Common myeloid progenitor, CD34-positive (primary cell): ENCODE measurements around the gene LGI4.

ENCODE experiments used
- CTCF ChIA-PET: fragments of 350-600 bp; sonication (Branson Sonifier 250); formaldehyde crosslinking; loops from one replicate; lab custom pipeline; 2021; ENCODE audit warnings: antibody characterized with exemption; lab: Charles Lee
- POLR2A ChIA-PET: fragments of 350-600 bp; sonication (Branson Sonifier 250); formaldehyde crosslinking; loops from one replicate; lab custom pipeline; 2021; ENCODE audit warnings: antibody characterized with exemption; lab: Charles Lee
- DNase-seq, 3 donors: peaks; one replicate each; pipeline versions ENCODE4 v3.0.0 to v3.0.0-alpha.2; 2013
- H3K27ac ChIP-seq, 2 experiments: 1 replicate in 1 of 2; 2 replicates in 1 of 2; pipeline ENCODE4 v1.7.0; 2013; ENCODE audit warnings: inconsistent platforms in 2 of 2, low read length in 2 of 2, mild to moderate bottlenecking in 2 of 2, low read depth in 1 of 2, moderate library complexity in 1 of 2; ENCODE audit not compliant: severe bottlenecking in 2 of 2, insufficient read depth in 1 of 2, poor library complexity in 1 of 2
- H3K27me3 ChIP-seq, 5 experiments: replicated peaks in 2 of 5; 1 replicate in 3 of 5; 2 replicates in 2 of 5; pipeline versions ENCODE4 v1.6.1 to v1.7.0; 2013; ENCODE audit warnings: low read length in 4 of 5, mild to moderate bottlenecking in 2 of 5, moderate library complexity in 2 of 5, inconsistent platforms in 1 of 5; ENCODE audit not compliant: insufficient read depth in 5 of 5, control insufficient read depth in 4 of 5
- H3K36me3 ChIP-seq, 4 experiments: 1 replicate in 2 of 4; 2 replicates in 2 of 4; pipeline versions ENCODE4 v1.6.1 to v1.7.0; 2013; ENCODE audit warnings: low read length in 3 of 4, control low read depth in 1 of 4, mild to moderate bottlenecking in 1 of 4; ENCODE audit not compliant: control insufficient read depth in 4 of 4, insufficient read depth in 4 of 4
- H3K4me1 ChIP-seq, 4 experiments: 1 replicate in 3 of 4; 2 replicates in 1 of 4; pipeline versions ENCODE4 v1.6.1 to v1.7.1; 2013; ENCODE audit warnings: low read length in 3 of 4, mild to moderate bottlenecking in 3 of 4, control low read depth in 1 of 4, inconsistent platforms in 1 of 4, moderate library complexity in 1 of 4; ENCODE audit not compliant: control insufficient read depth in 4 of 4, insufficient read depth in 4 of 4; ENCODE audit errors: control extremely low read depth in 1 of 4
- H3K4me3 ChIP-seq, 7 experiments: 1 replicate in 4 of 7; 2 replicates in 3 of 7; pipeline versions ENCODE4 v1.5.1 to v1.7.0; 2013; ENCODE audit warnings: mild to moderate bottlenecking in 7 of 7, low read length in 6 of 7, moderate library complexity in 6 of 7, inconsistent platforms in 2 of 7, low read depth in 2 of 7, control low read depth in 1 of 7; ENCODE audit not compliant: insufficient read depth in 4 of 7, control insufficient read depth in 1 of 7; ENCODE audit errors: extremely low read depth in 1 of 7
- H3K9me3 ChIP-seq, 5 experiments: 1 replicate in 4 of 5; 2 replicates in 1 of 5; pipeline versions ENCODE4 v1.6.1 to v1.7.1; 2013; ENCODE audit warnings: low read length in 4 of 5, mild to moderate bottlenecking in 2 of 5, inconsistent platforms in 1 of 5, low read depth in 1 of 5, moderate library complexity in 1 of 5; ENCODE audit not compliant: control insufficient read depth in 4 of 5, insufficient read depth in 2 of 5; ENCODE audit errors: control extremely low read depth in 1 of 5
- WGBS: methylation state at CpG from one replicate; pipeline ENCODE4 v1.1.5; 2013; ENCODE audit not compliant: insufficient coverage; 5-methylcytosine and 5-hydroxymethylcytosine counted together

LGI4 gene

DNA sequence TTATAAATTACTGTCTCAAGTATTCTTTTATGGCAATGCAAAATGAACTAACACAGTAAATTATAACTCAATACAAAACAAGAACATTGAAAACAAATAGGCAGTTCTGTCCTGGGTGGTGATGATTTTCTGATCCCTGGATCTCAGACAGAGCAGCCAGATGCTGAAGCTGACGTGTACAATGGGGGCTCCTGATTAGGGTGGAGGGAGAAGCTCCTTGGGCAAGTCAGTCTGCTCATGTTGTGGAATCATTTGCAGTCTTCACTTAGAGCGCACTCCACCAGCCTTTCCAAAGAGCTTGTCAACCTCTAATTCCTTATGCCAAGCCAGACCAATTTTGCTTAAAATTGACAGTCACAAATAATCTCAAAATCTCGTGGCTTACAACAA is 41.3 kb upstream of the LGI4 start:
- DNase-seq, result no peak
- H3K27me3 ChIP-seq, result no peaks in the 10 kb centered on the region
- H3K4me1 ChIP-seq, result peaks cover 0 to 20% (median 18%) of the 10 kb centered on the region in 4 experiments
- peaks cover 0 to 6% (median 0%) of the 10 kb centered on the region in 5 experiments for H3K9me3 ChIP-seq
- POLR2A ChIA-PET, result no interaction called here
- H3K36me3 ChIP-seq, result peaks cover 2 to 11% (median 5%) of the 10 kb centered on the region in 4 experiments
- no peak overlapping the region for H3K4me3 ChIP-seq
- WGBS, result 97% methylated on average over 3 of the region's 3 CpGs
- CTCF ChIA-PET, result interaction anchor here (1.3 kb wide), 1 partner anchor 15 kb away, joined by 3 read pairs; no protein-coding TSS in a partner anchor
- no peak overlapping the region for H3K27ac ChIP-seq

- 94% methylated on average over 3 of the region's 6 CpGs for WGBS
- Histone ChIP-seq H3K9me3 (peaks cover 0 to 6% (median 0%) of the 10 kb centered on the region in 5 experiments), H3K4me1 (peaks cover 0 to 33% (median 15%) of the 10 kb centered on the region in 4 experiments), H3K27me3 (no peaks in the 10 kb centered on the region), H3K36me3 (peaks cover 2 to 26% (median 17%) of the 10 kb centered on the region in 4 experiments), H3K4me3 (no peak overlapping the region), H3K27ac (no peak overlapping the region)
- no peak for DNase-seq
- CTCF ChIA-PET, result interaction anchor here (1.6 kb wide), 1 partner anchor 29 kb away, joined by 3 read pairs; no protein-coding TSS in a partner anchor
- POLR2A ChIA-PET, result no interaction called here
Observed at GRCh38 chr19:35174226-35174625, 39.4 kb upstream of the LGI4 start.

DNA sequence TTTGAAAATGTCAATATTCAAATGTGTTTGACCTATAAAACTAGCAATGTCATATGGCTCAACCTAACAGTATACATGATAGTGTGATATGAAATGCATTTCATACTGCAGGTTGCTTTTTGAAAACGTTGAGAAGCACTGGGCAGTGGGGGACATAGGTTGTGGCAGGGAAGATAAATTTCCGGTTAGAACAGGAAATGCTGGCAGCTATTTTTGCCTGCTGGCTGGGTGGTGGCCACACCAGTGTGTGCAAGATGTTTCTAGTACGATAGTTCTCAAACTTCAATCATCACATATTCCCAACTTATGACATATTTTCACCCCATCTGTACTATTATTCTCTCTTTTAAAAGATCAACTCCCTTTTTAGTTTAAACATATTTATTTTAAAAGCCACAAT is 36.9 kb upstream of the LGI4 start:
- POLR2A ChIA-PET, result interaction anchor here (1.2 kb wide), 1 partner anchor 35 kb away, joined by 5 read pairs; no protein-coding TSS in a partner anchor
- peaks cover 0 to 6% (median 0%) of the 10 kb centered on the region in 5 experiments for H3K9me3 ChIP-seq
- no peaks in the 10 kb centered on the region for H3K27me3 ChIP-seq
- H3K27ac ChIP-seq, result peak overlapping the region in 1 of 2 experiments; percentile 49
- no peak overlapping the region for H3K4me3 ChIP-seq
- 20% methylated on average over 1 of the region's 3 CpGs for WGBS
- peaks cover 2 to 36% (median 26%) of the 10 kb centered on the region in 4 experiments for H3K36me3 ChIP-seq
- DNase-seq, result peak in 2 of 3 donors; percentile 72 to 79
- CTCF ChIA-PET, result interaction anchor here (1.0 to 1.8 kb wide), 5 partner anchors 9 to 121 kb away, joined by 3 to 6 read pairs (median 3); partner anchors contain the start of gene FXYD5
- H3K4me1 ChIP-seq, result peaks cover 11 to 54% (median 34%) of the 10 kb centered on the region in 4 experiments

GRCh38 chr19:35170359-35171061 is 35.7 kb upstream of the LGI4 start:
- peaks cover 0 to 14% (median 4%) of the 10 kb centered on the region in 5 experiments for H3K9me3 ChIP-seq
- no peaks in the 10 kb centered on the region for H3K27me3 ChIP-seq
- 79% methylated on average over 5 of the region's 7 CpGs for WGBS
- ChIA-PET CTCF (interaction anchor here (1.2 to 4.2 kb wide), 3 partner anchors 10 to 14 kb away, joined by 4 to 18 read pairs (median 11); no protein-coding TSS in a partner anchor), POLR2A (interaction anchor here (1.1 kb wide), 1 partner anchor 29 kb away, joined by 4 read pairs; no protein-coding TSS in a partner anchor)
- no peak overlapping the region for H3K27ac ChIP-seq
- peaks cover 3 to 49% (median 36%) of the 10 kb centered on the region in 4 experiments for H3K36me3 ChIP-seq
- H3K4me3 ChIP-seq, result no peak overlapping the region
- DNase-seq, result no peak
- H3K4me1 ChIP-seq, result peaks cover 14 to 54% (median 39%) of the 10 kb centered on the region in 4 experiments

DNA sequence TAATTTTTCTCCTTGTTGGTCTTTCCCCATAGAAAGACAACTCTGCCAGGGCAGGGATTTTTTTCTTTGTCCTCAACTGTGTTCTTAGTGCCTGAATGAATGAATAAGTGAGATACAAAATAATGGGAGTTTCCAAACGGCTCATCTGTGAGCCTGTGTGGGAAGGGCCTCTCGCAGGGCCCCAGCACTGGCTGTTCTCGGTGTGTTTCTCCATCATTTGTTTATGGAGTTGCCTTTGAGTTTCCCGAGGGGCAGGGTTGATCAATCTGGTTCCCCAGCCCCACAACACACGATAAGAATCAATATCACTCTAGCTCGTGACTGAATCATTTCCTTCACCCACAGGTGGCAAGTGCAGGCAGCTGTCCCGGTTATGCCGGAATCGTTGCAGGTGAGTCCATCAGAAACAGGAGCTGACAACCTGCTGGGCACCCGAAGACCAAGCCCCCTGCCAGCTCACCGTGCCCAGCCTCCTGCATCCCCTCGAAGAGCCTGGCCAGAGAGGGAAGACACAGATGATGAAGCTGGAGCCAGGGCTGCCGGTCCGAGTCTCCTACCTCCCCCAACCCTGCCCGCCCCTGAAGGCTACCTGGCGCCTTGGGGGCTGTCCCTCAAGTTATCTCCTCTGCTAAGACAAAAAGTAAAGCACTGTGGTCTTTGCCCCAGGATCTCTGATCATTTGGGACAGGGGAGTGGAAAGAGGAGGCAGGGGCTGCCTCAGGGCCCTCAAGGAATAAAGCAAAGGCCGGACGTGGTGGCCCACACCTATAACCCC is 34.5 kb upstream of the LGI4 start:
- Histone ChIP-seq H3K4me1 (peaks cover 14 to 54% (median 39%) of the 10 kb centered on the region in 4 experiments), H3K9me3 (peaks cover 0 to 18% (median 4%) of the 10 kb centered on the region in 5 experiments), H3K27ac (no peak overlapping the region), H3K27me3 (no peaks in the 10 kb centered on the region), H3K36me3 (peaks cover 8 to 58% (median 46%) of the 10 kb centered on the region in 4 experiments), H3K4me3 (no peak overlapping the region)
- WGBS, result 88% methylated on average over 11 of the region's 18 CpGs
- CTCF ChIA-PET, result interaction anchor here (0.9 to 4.2 kb wide), 7 partner anchors 10 to 31 kb away, joined by 3 to 18 read pairs (median 4); partner anchors contain the start of gene FXYD5
- no peak for DNase-seq
- POLR2A ChIA-PET, result interaction anchor here (1.1 kb wide), 2 partner anchors 15 to 41 kb away, joined by 5 to 6 read pairs; partner anchors contain the start of gene FXYD5

- ChIA-PET POLR2A (interaction anchor here (0.6 to 1.1 kb wide), 3 partner anchors 14 to 142 kb away, joined by 3 to 6 read pairs (median 4); partner anchors contain the start of gene FXYD5), CTCF (interaction anchor here (0.9 to 4.2 kb wide), 6 partner anchors 9 to 33 kb away, joined by 3 to 18 read pairs (median 5); no protein-coding TSS in a partner anchor)
- Histone ChIP-seq H3K27ac (peak overlapping the region in 1 of 2 experiments; percentile 69), H3K4me1 (peaks cover 14 to 54% (median 39%) of the 10 kb centered on the region in 4 experiments), H3K27me3 (no peaks in the 10 kb centered on the region), H3K4me3 (peak overlapping the region in 1 of 7 experiments; percentile 11), H3K9me3 (peaks cover 0 to 26% (median 9%) of the 10 kb centered on the region in 5 experiments), H3K36me3 (peaks cover 17 to 69% (median 57%) of the 10 kb centered on the region in 4 experiments)
- peak in 1 of 3 donors; percentile 52 for DNase-seq
- 75% methylated on average over 2 of the region's 3 CpGs for WGBS
Observed at GRCh38 chr19:35168196-35168595, 33.3 kb upstream of the LGI4 start.
